Epithelial cell of esophagus (primary cell): Measurements from ENCODE around the gene GRIP1.

Experiments used
- DNase-seq: peaks from one replicate; pipeline ENCODE4 v3.0.0; 2010; ENCODE audit warnings: low read depth
- H3K4me3 ChIP-seq: 2 replicates; pipeline ENCODE4 v1.5.1; 2011; ENCODE audit warnings: mild to moderate bottlenecking, low read length, control low read depth
- CTCF ChIP-seq: IDR thresholded peaks from 2 replicates; pipeline ENCODE4 v1.5.1; 2011; ENCODE audit warnings: low read depth, mild to moderate bottlenecking, low read length, control low read depth, inconsistent platforms; ENCODE audit not compliant: insufficient read depth; ENCODE audit errors: missing control alignments

GRIP1 gene

DNA sequence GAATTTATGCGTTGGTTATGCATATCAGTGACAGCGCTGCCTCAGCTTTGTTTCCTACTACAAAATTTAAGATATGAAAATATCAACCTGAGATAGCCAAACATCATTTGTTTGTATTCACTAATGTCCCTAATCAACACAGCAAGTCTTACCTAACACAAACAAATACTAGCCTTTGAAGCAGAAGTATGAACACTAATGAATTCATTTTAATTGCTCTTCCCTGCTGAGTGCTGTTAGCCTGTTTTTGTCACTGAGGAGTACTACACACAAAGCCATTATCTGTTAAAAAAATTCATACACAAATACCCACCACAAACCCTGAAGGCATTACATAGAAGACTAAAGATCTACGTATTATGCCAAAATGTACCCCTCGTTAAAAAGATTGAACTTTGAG lies 225.8 kb downstream of the GRIP1 start:
- H3K4me3 ChIP-seq, result no peak overlapping the region
- no peak for DNase-seq
- TF ChIP-seq CTCF, result no peak

- H3K4me3 ChIP-seq, result no peak overlapping the region
- DNase-seq, result peak; percentile 74
- TF ChIP-seq CTCF, result no peak
Observed at GRCh38 chr12:66449531-66449930, 229.3 kb downstream of the GRIP1 start.

GRCh38 chr12:66447643-66448042 lies 231.2 kb downstream of the GRIP1 start:
- no peak for TF ChIP-seq CTCF
- H3K4me3 ChIP-seq, result no peak overlapping the region
- no peak for DNase-seq

DNA sequence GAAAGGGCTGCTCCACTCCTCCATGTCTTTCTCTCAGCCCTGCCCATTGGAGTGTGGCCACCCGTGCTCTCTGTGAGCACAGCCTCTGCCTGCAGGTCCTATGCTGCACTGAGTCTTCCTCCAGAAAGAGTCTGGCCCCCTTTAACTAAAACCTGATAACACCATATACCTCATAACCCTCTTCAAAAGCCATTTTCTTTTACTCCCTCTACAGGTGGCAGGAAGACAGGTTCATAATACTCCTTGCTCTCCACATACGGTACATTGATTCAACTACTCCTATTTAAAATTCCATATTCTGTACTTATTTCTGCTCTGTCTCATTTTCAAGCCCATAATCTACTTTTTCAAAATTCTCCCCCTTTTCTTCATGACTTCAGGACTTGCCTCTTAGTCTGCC lies 232.6 kb downstream of the GRIP1 start:
- no peak for TF ChIP-seq CTCF
- no peak for DNase-seq
- H3K4me3 ChIP-seq, result no peak overlapping the region

GRCh38 chr12:66441905-66442559 lies 236.8 kb downstream of the GRIP1 start:
- no peak for TF ChIP-seq CTCF
- H3K4me3 ChIP-seq, result no peak overlapping the region
- peak; percentile 10 for DNase-seq

- TF ChIP-seq CTCF, result no peak
- no peak overlapping the region for H3K4me3 ChIP-seq
- DNase-seq, result no peak
Observed at GRCh38 chr12:66438601-66439000, 240.3 kb downstream of the GRIP1 start.

DNA sequence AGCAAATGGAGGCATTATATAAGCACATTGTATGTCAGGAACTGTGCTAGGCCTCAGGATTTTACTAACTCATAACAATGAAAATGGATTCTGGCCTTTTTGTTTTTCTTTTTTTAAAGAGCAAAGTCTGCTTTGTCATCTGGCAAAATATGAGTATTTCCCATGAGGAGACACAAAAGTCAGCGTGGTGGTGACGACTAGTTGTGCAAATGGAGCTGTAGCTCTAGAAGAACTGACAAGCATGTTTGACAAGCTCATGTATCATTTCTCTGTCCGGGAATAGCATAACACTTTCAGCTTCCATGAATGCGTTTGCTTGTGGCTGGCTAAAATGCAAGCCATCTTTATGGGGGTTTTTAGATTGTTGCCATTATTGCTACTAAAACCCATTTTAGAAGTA lies 248.8 kb downstream of the GRIP1 start:
- no peak overlapping the region for H3K4me3 ChIP-seq
- TF ChIP-seq CTCF, result no peak
- no peak for DNase-seq
